ENCODE measurements around the gene OGT. TPM values are rescaled to one million over a fixed set of nuclear protein-coding genes. Genes with fewer than 3 reads are reported as not detected.

OGT gene
- polyA plus RNA-seq, 3 donors: 11.7 to 310 (median 14.0) TPM

- peaks cover 92% of the 10 kb centered on the region for H4K20me1 ChIP-seq (ENCODE audit: insufficient read depth, low read length)
Measured at GRCh38 chrX:71543316-71543715, 10.4 kb downstream of the OGT start.

GRCh38 chrX:71545364-71545763, 12.5 kb downstream of the OGT start:
- TF ChIP-seq CTCF (IDR thresholded peaks at IDR 0.05): no peak
- Mint-ChIP-seq H3K27me3 (ENCODE audit: low read depth in 3 of 3) (peaks cover 0 to 4% (median 0%) of the 10 kb centered on the region in 3 donors), H3K9me3 (no peaks in the 10 kb centered on the region), H3K4me1 (peaks cover 36% of the 10 kb centered on the region), H3K36me3 (peaks cover 36 to 41% of the 10 kb centered on the region in 2 donors), H3K27ac (peak overlapping the region in 2 of 7 donors; percentile 63 to 78), H3K4me3 (no peak overlapping the region)
- no peak for DNase-seq
- 100% methylated on average over 3 of the region's 7 CpGs for WGBS (ENCODE audit: insufficient coverage)
- H3K27me3 ChIP-seq (ENCODE audit: control insufficient read depth in 2 of 2, insufficient read depth in 2 of 2, low read length in 2 of 2): no peaks in the 10 kb centered on the region
- H3K4me2 ChIP-seq (replicated peaks; ENCODE audit: extremely low read depth, low read length, poor library complexity, severe bottlenecking): no peak overlapping the region
- intact Hi-C loops (cut with micrococcal nuclease): loop anchor here in 1 of 2 donors (10.0 kb wide), 1 partner anchor 51 kb away; no protein-coding TSS in a partner anchor
- no peak overlapping the region for H3K4me3 ChIP-seq (replicated peaks in 1 of 3; ENCODE audit: low read depth in 2 of 3, low read length in 3 of 3)
- no peaks in the 10 kb centered on the region for H3K9me3 ChIP-seq (replicated peaks in 1 of 2; ENCODE audit: control insufficient read depth in 1 of 2, insufficient read depth in 1 of 2, low read length in 2 of 2)
- H3K9ac ChIP-seq (ENCODE audit: insufficient read depth, low read length, poor library complexity, severe bottlenecking): no peak overlapping the region
- peaks cover 39 to 40% of the 10 kb centered on the region in 2 donors for H3K4me1 ChIP-seq (ENCODE audit: control insufficient read depth in 1 of 2, insufficient read depth in 2 of 2, low read length in 2 of 2)
- H3K27ac ChIP-seq (ENCODE audit: low read depth in 1 of 2, low read length in 2 of 2): no peak overlapping the region
- H2AFZ ChIP-seq (ENCODE audit: insufficient read depth, low read depth, low read length, poor library complexity, severe bottlenecking): no peak overlapping the region
- H4K20me1 ChIP-seq (ENCODE audit: insufficient read depth, low read length): peaks cover 85% of the 10 kb centered on the region
- H3K79me2 ChIP-seq (ENCODE audit: insufficient read depth, low read length): peaks cover 74% of the 10 kb centered on the region
- H3K36me3 ChIP-seq (replicated peaks in 1 of 2; ENCODE audit: control insufficient read depth in 1 of 2, insufficient read depth in 2 of 2, low read length in 2 of 2): peaks cover 43 to 52% of the 10 kb centered on the region in 2 donors

More at GRCh38 chrX:71543316-71543715, 10.4 kb downstream of the OGT start:
- peaks cover 42 to 50% of the 10 kb centered on the region in 2 donors for H3K36me3 ChIP-seq (replicated peaks in 1 of 2; ENCODE audit: control insufficient read depth in 1 of 2, insufficient read depth in 2 of 2, low read length in 2 of 2)
- H3K27ac Mint-ChIP-seq: peak overlapping the region in 3 of 7 donors; percentile 50 to 91 (median 73)
- no peak overlapping the region for H2AFZ ChIP-seq (ENCODE audit: insufficient read depth, low read depth, low read length, poor library complexity, severe bottlenecking)
- H3K27ac ChIP-seq (ENCODE audit: low read depth in 1 of 2, low read length in 2 of 2): no peak overlapping the region
- H3K4me3 ChIP-seq (replicated peaks in 1 of 3; ENCODE audit: low read depth in 2 of 3, low read length in 3 of 3): no peak overlapping the region
- H3K4me1 ChIP-seq (ENCODE audit: control insufficient read depth in 1 of 2, insufficient read depth in 2 of 2, low read length in 2 of 2): peaks cover 46% of the 10 kb centered on the region in 2 donors
- intact Hi-C loops (cut with micrococcal nuclease): loop anchor here in 1 of 2 donors (10.0 kb wide), 1 partner anchor 49 kb away; no protein-coding TSS in a partner anchor
- H3K9me3 ChIP-seq (replicated peaks in 1 of 2; ENCODE audit: control insufficient read depth in 1 of 2, insufficient read depth in 1 of 2, low read length in 2 of 2): no peaks in the 10 kb centered on the region
- TF ChIP-seq CTCF (IDR thresholded peaks at IDR 0.05): no peak
- no peak overlapping the region for H3K9ac ChIP-seq (ENCODE audit: insufficient read depth, low read length, poor library complexity, severe bottlenecking)
- H3K4me2 ChIP-seq (replicated peaks; ENCODE audit: extremely low read depth, low read length, poor library complexity, severe bottlenecking): no peak overlapping the region
- peaks cover 33 to 41% of the 10 kb centered on the region in 2 donors for H3K36me3 Mint-ChIP-seq
- H3K27me3 ChIP-seq (ENCODE audit: control insufficient read depth in 2 of 2, insufficient read depth in 2 of 2, low read length in 2 of 2): no peaks in the 10 kb centered on the region
- peaks cover 0 to 2% (median 0%) of the 10 kb centered on the region in 3 donors for H3K27me3 Mint-ChIP-seq (ENCODE audit: low read depth in 3 of 3)
- peaks cover 91% of the 10 kb centered on the region for H3K79me2 ChIP-seq (ENCODE audit: insufficient read depth, low read length)
- H3K4me1 Mint-ChIP-seq: peaks cover 49% of the 10 kb centered on the region
- no CpG with 5 or more reads among the region's 2 CpGs for WGBS (ENCODE audit: insufficient coverage)
- H3K9me3 Mint-ChIP-seq: no peaks in the 10 kb centered on the region
- DNase-seq: peak in 2 of 3 donors; percentile 26 to 58
- no peak overlapping the region for H3K4me3 Mint-ChIP-seq
